Esophagus squamous epithelium (tissue), 4 donors: ENCODE measurements around the gene PIGP.

Experiments used
- POLR2A ChIP-seq, 4 donors: fragments of 450-650 bp; IDR thresholded peaks; one replicate each; pipeline ENCODE4 v1.6.1; 2017; ENCODE audit warnings: antibody characterized with exemption in 4 of 4, mild to moderate bottlenecking in 4 of 4, moderate library complexity in 3 of 4
- TF ChIP-seq, protein P1 (sequence below), 6 experiments: fragments of 450-650 bp in 4 of 6; fragments of 200-600 bp in 2 of 6; sonication (generic) in 2 of 6; IDR thresholded peaks; one replicate each; pipeline ENCODE4 v1.5.1; 2016 to 2019; ENCODE audit warnings: antibody characterized with exemption in 6 of 6, mild to moderate bottlenecking in 4 of 6, moderate library complexity in 4 of 6

DNA sequence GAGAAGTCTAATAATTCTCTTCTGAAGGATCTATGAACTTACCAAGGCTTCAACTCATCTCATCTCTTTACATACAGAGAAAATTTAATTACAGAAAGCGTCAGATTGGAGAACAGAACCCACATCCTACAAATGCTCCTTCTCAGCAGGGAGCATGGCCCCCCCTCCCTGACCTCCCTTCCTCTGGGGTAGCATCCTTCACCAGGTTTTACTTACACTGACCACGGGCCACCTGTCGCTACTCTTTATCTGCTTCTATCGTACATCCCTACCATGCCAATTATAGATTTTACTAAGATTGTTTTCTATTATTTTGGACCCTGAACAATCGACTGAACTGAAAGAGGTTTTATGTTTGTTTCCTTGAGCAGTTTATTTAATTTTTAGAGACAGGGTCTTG lies 40.6 kb downstream of the PIGP start:
- TF ChIP-seq POLR2A (IDR thresholded peaks at IDR 0.05), result no peak
- TF ChIP-seq, protein P1, sequence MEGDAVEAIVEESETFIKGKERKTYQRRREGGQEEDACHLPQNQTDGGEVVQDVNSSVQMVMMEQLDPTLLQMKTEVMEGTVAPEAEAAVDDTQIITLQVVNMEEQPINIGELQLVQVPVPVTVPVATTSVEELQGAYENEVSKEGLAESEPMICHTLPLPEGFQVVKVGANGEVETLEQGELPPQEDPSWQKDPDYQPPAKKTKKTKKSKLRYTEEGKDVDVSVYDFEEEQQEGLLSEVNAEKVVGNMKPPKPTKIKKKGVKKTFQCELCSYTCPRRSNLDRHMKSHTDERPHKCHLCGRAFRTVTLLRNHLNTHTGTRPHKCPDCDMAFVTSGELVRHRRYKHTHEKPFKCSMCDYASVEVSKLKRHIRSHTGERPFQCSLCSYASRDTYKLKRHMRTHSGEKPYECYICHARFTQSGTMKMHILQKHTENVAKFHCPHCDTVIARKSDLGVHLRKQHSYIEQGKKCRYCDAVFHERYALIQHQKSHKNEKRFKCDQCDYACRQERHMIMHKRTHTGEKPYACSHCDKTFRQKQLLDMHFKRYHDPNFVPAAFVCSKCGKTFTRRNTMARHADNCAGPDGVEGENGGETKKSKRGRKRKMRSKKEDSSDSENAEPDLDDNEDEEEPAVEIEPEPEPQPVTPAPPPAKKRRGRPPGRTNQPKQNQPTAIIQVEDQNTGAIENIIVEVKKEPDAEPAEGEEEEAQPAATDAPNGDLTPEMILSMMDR (IDR thresholded peaks at IDR 0.05), result no peak
